ENCODE data around the gene ZBTB11.

DNA sequence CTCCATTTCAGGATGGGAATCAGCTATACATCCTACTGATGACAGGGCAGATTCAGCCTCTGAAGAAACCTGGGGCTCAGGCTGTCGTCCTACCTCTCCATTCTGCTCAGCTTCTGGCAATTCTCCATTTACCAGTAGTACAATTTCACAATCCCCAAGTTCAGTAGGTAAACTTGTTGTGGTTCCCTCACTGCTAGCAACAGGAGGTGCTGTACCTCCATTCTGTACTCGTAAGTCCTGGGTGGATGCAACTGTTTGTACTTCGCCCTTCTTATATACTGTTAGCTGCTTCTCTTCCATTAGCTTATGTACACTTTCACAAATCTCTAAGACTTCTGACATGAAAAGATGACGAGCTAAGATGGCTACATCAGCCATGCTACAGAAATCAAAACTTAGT, 11.6 kb downstream of the ZBTB11 start:
- TF ChIP-seq CTCF (IDR thresholded peaks at IDR 0.05 in 4 of 5, conservative IDR thresholded peaks at IDR 0.05 in 1 of 5) (no peak), POLR2A (IDR thresholded peaks at IDR 0.05) (no peak)

Data from gastrocnemius medialis (tissue), 4 donors.